Measurements from ENCODE around the gene GPR142. TPM values are rescaled to one million over a fixed set of nuclear protein-coding genes. Genes with fewer than 3 reads are reported as not detected.

The GPR142 gene
- total RNA-seq, 1 experiment from 2014 or later: 0.33 TPM

DNA sequence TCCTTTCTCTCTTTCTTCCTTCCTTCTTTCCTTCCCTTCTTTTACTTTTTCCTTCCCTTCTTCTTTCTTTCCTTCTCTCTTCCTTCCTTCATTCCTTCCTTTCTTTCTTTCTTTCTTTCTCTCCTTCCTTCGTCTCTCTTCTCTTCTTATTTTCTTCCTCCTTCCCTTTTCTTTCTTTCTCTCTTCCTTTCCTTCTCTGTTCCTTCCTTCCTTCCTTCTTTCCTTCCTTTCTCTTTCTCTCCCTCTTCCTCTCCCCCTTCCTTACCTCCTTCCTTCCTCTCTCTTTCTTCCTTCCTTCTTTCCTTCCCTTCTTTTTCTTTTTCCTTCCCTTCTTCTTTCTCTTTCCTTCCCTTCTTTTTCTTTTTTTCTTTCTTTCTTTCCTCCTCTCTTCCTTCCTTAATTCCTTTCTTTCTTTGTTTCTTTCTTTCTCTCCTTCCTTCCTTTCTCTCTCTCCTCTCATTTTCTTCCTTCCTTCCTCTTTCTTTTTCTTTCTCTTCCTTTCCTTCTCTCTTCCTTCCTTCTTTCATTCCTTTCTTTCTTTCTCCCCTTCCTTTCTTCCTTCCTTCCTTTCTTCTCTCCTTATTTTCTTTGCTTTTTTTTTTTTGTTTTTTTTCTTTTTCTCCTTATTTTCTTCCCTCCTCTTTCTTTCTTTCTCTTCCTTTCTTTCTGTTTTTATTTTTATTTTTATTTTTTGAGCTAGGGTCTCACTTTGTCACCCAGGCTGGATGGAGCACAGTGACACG lies 22.8 kb downstream of the GPR142 start:
- Histone ChIP-seq H4K20me1 (ENCODE audit: control insufficient read depth, insufficient read depth, insufficient read length) (no peaks in the 10 kb centered on the region), H3K27me3 (ENCODE audit: insufficient read depth, low read length) (no peaks in the 10 kb centered on the region), H4K8ac (replicated peaks; ENCODE audit: insufficient read length, low read depth, low read length) (no peak overlapping the region), H3K27ac (ENCODE audit: insufficient read length, low read depth, low read length) (no peak overlapping the region), H3K79me1 (ENCODE audit: insufficient read depth, low read depth, low read length, poor library complexity, severe bottlenecking) (no peaks in the 10 kb centered on the region), H2BK15ac (ENCODE audit: low read depth, low read length) (no peak overlapping the region), H3K23me2 (ENCODE audit: insufficient read length, low read depth, low read length, poor library complexity, severe bottlenecking) (peaks cover 2% of the 10 kb centered on the region), H2BK120ac (ENCODE audit: low read depth, low read length, poor library complexity, severe bottlenecking) (no peak overlapping the region), H3K9me3 (ENCODE audit: control insufficient read depth, low read depth, low read length) (no peaks in the 10 kb centered on the region), H3K18ac (ENCODE audit: insufficient read length, low read depth, low read length) (no peak overlapping the region), H3K23ac (ENCODE audit: insufficient read length, low read depth, low read length) (no peak overlapping the region), H3K79me2 (ENCODE audit: insufficient read depth, low read length) (no peaks in the 10 kb centered on the region), H2AK5ac (ENCODE audit: insufficient read length, low read length) (no peak overlapping the region), H3K14ac (ENCODE audit: insufficient read depth, low read length) (no peak overlapping the region), H2BK5ac (ENCODE audit: insufficient read length, low read length) (no peak overlapping the region), H2BK12ac (ENCODE audit: insufficient read length, low read depth, low read length) (no peak overlapping the region), H2BK20ac (ENCODE audit: low read depth, low read length, poor library complexity, severe bottlenecking) (no peak overlapping the region), H2AFZ (ENCODE audit: low read length) (no peak overlapping the region), H3T11ph (ENCODE audit: low read length) (no peak overlapping the region), H3K4me2 (ENCODE audit: insufficient read depth, insufficient read length, low read length) (no peak overlapping the region), H4K5ac (ENCODE audit: insufficient read length, low read depth, low read length) (no peak overlapping the region), H3K4ac (ENCODE audit: low read depth, low read length) (no peak overlapping the region), H3K56ac (ENCODE audit: insufficient read length, low read depth, low read length) (no peak overlapping the region), H4K91ac (ENCODE audit: insufficient read length, low read depth, low read length) (no peak overlapping the region), H3K9ac (ENCODE audit: extremely low read depth, insufficient read length, low read length) (no peak overlapping the region), H3K4me1 (ENCODE audit: insufficient read depth, low read length) (no peaks in the 10 kb centered on the region)
- Mint-ChIP-seq H3K4me1 (peaks cover 27 to 50% of the 10 kb centered on the region in 2 experiments), H3K9me3 (peaks cover 0 to 4% of the 10 kb centered on the region in 2 experiments; a peak in 1 of 5 replicates), H3K4me3 (no peak overlapping the region; a peak in 1 of 5 replicates), H3K27me3 (ENCODE audit: low read depth) (peaks cover 18% of the 10 kb centered on the region), H3K36me3 (ENCODE audit: insufficient read depth in 1 of 3, low read depth in 3 of 3) (no peaks in the 10 kb centered on the region; a peak in 2 of 7 replicates), H3K27ac (no peak overlapping the region; a peak in 1 of 7 replicates)
- no CpG with 5 or more reads among the region's 2 CpGs for WGBS (ENCODE audit: extremely low coverage, insufficient read length, low lambda C conversion rate)
- DNase-seq: no peak
- TF ChIP-seq, protein P1, sequence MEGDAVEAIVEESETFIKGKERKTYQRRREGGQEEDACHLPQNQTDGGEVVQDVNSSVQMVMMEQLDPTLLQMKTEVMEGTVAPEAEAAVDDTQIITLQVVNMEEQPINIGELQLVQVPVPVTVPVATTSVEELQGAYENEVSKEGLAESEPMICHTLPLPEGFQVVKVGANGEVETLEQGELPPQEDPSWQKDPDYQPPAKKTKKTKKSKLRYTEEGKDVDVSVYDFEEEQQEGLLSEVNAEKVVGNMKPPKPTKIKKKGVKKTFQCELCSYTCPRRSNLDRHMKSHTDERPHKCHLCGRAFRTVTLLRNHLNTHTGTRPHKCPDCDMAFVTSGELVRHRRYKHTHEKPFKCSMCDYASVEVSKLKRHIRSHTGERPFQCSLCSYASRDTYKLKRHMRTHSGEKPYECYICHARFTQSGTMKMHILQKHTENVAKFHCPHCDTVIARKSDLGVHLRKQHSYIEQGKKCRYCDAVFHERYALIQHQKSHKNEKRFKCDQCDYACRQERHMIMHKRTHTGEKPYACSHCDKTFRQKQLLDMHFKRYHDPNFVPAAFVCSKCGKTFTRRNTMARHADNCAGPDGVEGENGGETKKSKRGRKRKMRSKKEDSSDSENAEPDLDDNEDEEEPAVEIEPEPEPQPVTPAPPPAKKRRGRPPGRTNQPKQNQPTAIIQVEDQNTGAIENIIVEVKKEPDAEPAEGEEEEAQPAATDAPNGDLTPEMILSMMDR (conservative IDR thresholded peaks at IDR 0.05): no peak
